NCI-H2107 (cell line): Measurements from ENCODE around the gene QPRT.
"Not testable (repeated sequence)": the region's sequence is repeated elsewhere in the genome, so short reads cannot be mapped to it uniquely, and the experiment has no call there.

Experiments
- DNase-seq: peaks from one replicate; lab custom pipeline; 2025; lab: John Stamatoyannopoulos, UW

The QPRT gene

DNA sequence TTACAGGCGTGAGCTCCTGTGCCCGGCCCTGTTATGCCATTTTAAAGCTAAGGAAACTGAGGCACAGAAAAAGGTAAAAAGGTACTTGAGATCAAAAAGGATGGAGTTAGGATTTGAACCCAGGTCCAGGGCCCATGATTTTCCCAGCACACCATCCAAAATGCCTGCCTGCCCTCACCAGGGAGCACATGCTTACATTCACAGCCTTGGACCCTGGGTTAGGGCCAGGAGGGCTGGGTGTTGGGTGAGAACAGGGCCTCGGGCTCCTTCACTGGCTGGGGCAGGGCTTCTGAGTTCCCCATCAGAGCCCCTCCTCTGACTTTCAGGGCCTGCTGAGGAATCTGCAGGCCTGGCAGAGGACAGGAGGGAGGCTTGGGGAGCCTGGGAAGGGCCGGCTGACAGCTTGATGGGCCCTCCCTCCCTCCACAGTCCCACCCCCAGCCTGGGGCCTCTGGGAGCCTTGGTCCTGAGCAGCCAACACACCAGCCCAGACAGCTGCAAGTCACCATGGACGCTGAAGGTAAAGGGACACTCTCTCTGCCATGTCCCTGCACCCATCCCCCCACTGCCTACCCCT lies at the start of gene QPRT:
TSS of gene QPRT (plus strand) at position 490 of the 577 bp plus-strand sequence. CDS start at position 508, 18 bp downstream.
- DNase-seq = no peak

DNA sequence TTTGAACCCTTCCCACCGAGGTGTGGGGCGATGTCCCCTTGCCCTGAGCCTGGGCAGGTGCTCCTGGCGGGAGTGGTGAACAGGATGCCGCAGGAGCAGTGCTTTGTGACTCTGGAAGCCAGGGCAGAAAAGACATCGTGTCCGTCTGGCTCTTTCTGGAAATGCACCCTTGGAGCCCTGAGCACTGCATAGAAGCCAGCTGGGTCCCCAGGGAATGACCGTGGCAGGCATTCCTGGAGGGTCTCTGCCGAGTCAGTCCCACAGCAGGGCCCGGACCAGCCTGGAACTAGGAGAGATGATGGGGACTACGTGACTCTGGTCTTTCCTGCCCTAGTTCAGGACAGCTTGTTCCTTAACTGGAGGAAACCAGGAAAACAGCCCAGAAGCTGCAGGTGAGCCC lies 49.7 kb upstream of the QPRT start:
- not testable (repeated sequence) for DNase-seq

GRCh38 chr16:29631658-29632057 lies 47.3 kb upstream of the QPRT start:
- DNase-seq = not testable (repeated sequence)

DNA sequence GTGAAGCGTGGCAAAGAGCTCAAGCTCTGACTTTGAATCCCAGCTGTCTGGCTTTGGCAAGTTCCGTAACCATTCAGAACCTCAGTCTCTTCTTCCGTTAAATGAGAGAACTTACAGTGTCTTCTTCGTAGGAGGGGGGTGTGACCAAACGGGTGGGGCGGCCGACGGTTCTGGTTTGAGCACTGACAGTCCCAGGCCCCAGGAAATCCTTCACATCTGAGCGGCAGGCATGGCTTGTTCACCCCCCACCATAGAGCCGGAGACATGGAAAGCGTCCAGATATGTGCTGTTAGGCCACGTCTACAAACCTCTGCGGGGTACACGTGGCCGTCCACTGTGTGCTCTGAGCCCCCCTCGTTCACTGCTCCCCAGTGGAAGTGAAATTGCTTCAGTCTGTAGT lies 43.1 kb upstream of the QPRT start:
- not testable (repeated sequence) for DNase-seq

DNA sequence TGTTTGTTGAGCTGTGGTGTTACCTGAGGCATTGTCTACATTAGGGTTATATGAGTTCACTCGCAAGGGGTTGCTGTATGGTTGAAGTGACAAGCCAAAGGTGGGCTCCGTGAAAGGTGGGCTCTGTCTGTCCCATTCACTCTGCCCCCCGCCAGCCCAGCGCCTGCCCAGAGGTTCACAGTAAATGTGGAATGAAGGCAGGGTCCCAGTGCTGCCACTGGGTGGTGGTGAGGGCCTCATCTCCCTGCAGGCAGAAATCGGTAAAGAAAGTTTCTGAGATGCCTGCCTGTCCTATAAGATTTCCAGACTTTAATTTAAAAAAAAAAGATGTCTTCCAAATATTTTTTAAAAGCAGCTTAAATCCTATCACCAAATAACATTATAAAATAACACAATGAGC lies 42.6 kb upstream of the QPRT start:
- DNase-seq = not testable (repeated sequence)

- DNase-seq = not testable (repeated sequence)
Observed at GRCh38 chr16:29638751-29639150, 40.2 kb upstream of the QPRT start.

GRCh38 chr16:29641561-29641960 lies 37.4 kb upstream of the QPRT start:
- no peak for DNase-seq

DNA sequence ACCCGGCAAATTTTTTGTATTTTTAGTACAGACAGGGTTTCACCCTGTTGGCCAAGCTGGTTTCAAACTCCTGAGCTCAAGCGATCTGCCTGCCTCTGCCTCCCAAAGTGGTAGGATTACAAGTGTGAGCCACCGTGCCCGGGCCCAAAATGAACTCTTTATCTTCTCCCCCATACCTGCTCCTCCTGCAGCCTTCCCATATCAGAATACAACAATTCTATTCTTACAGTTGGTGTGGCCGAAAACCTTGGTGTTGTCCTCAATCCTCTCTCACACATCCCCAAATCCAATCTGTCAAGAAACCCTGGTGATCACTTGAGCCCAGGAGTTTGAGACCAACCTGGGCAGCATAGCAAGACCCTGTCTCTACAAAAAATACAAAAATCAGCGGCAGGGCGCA lies 35.4 kb upstream of the QPRT start:
- no peak for DNase-seq

GRCh38 chr16:29644338-29644857 lies 34.6 kb upstream of the QPRT start:
- no peak for DNase-seq

DNA sequence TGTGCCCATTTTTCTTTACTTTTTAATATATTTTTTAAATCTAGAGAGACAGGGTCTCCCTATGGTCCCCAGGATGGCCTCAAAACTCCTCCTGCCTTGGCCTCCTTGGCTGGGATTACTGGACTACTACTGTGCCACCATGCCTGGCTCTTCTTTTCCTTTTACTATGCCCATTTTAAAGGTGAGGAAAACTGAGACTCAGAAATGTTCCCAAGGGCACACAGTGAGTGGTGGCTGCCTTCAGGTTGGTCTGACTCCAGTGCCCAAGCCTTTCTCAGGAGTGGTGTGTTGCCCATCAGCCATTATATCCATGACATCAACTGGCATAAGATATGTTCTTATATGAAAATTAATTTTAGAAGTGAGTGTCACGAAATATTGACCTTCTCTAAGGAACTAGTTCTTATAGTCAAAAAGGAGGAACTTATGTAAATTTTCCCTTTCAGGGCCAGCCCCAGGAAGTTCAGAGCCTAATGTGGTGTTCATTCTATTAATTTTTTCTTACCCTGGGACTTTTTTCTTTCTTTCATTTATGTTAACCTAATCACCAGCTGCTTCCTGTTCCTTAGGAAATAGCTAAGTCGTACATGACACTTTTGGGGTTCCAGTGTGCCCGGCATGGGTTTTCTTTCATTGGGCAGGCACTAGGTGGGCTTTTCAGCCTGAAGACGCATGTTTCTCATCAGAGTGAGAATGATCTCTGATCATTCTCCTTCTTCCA lies 33.8 kb upstream of the QPRT start:
- DNase-seq = no peak

GRCh38 chr16:29645694-29646187 lies 33.2 kb upstream of the QPRT start:
- DNase-seq = no peak

GRCh38 chr16:29646947-29647346 lies 32.0 kb upstream of the QPRT start:
- DNase-seq = no peak

GRCh38 chr16:29649588-29650494 lies 29.1 kb upstream of the QPRT start:
- no peak for DNase-seq

DNA sequence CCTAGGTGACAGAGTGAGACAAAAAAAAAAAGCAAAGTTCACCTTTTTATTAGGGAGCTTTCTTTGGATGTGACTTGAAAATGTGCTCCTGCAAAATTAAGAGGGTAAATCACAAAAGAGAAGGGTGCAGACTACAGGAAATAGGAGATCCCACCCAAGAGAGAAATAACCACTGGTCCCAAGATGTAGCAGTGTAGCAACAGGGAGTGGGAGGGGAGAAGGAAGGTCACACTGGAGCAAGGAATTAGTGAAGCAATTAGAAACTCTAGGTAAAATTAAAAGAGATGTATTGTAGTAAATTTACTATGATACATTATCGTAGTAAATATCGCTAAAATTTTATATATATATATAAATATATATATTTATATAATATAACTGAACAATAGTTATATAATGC lies 28.2 kb upstream of the QPRT start:
- no peak for DNase-seq

GRCh38 chr16:29651774-29652349 lies 27.1 kb upstream of the QPRT start:
- DNase-seq = no peak

DNA sequence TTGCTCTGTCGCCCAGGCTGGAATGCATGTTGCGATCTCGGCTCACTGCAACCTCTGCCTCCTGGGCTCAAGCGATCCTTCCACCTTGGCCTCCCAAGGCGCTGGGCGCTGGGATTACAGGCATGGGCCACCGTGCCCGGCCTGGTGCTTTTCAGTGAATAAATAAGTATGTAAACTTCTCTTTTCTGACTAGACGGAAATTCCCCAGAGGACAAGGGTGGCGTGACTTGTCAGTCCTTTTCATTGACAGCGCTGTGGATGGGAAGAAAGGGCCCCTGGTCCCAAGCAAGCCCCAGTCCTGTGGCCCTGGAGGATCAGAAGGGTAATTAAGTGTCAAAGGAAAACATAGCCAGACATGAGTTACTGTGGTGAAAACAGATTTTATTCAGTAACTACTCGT lies 25.5 kb upstream of the QPRT start:
- no peak for DNase-seq

- not testable (repeated sequence) for DNase-seq
Observed at GRCh38 chr16:29653890-29654289, 25.1 kb upstream of the QPRT start.

GRCh38 chr16:29656688-29657523 lies 22.1 kb upstream of the QPRT start:
- DNase-seq = no peak

- DNase-seq = no peak
Observed at GRCh38 chr16:29658705-29659104, 20.3 kb upstream of the QPRT start.

DNA sequence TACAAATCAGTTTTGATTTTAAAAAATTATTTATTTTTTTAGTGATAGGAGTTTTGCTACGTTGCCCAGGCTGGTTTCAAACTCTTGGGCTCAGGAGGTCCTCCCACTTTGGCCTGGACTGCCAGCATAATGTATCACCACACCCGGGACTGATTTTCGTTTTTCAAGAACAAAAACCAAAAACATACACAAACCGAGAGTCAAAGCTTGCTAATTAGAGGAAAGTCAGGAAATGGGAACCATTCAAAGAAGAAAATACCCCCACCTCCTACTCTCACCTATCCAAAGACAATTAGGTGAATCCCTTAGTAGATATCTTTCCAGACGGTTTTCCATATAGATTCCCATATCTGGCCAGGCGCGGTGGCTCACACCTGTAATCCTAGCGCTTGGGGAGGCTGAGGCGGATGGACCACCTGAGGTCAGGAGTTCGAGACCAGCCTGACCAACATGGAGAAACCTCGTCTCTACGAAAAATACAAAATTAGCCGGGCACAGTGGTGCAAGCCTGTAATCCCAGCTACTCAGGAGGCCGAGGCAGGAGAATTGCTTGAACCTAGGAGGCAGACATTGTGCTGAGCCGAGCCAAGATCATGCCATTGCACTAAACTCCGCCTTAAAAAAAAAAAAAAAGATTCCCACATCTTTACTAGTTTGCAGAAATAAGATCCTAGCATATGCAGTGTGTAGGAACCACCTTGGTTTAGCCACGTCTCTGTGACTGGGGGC lies 16.8 kb upstream of the QPRT start:
- DNase-seq = no peak

GRCh38 chr16:29662729-29663015 lies 16.3 kb upstream of the QPRT start:
- DNase-seq = no peak
